GM18873 (cell line): ENCODE measurements around the gene ZRSR2.
"Not testable (repeated sequence)": the region's sequence is repeated elsewhere in the genome, so short reads cannot be mapped to it uniquely, and the experiment has no call there.

Source experiments
- ATAC-seq: cut with Tn5 transposase; IDR thresholded peaks from one replicate; pipeline ENCODE4 v1.9.1; 2021; ENCODE audit warnings: mild to moderate bottlenecking, moderate library complexity, moderate number of reproducible peaks; ENCODE audit not compliant: unreplicated experiment, low FRiP score

ZRSR2 gene, protein sequence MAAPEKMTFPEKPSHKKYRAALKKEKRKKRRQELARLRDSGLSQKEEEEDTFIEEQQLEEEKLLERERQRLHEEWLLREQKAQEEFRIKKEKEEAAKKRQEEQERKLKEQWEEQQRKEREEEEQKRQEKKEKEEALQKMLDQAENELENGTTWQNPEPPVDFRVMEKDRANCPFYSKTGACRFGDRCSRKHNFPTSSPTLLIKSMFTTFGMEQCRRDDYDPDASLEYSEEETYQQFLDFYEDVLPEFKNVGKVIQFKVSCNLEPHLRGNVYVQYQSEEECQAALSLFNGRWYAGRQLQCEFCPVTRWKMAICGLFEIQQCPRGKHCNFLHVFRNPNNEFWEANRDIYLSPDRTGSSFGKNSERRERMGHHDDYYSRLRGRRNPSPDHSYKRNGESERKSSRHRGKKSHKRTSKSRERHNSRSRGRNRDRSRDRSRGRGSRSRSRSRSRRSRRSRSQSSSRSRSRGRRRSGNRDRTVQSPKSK

GRCh38 chrX:15789979-15790768 is at the start of gene ZRSR2:
Gene ZRSR2, plus strand, starts transcription at chrX:15790484. Its CDS starts 12 bp downstream, at chrX:15790496.
- ATAC-seq: peak; percentile 90

DNA sequence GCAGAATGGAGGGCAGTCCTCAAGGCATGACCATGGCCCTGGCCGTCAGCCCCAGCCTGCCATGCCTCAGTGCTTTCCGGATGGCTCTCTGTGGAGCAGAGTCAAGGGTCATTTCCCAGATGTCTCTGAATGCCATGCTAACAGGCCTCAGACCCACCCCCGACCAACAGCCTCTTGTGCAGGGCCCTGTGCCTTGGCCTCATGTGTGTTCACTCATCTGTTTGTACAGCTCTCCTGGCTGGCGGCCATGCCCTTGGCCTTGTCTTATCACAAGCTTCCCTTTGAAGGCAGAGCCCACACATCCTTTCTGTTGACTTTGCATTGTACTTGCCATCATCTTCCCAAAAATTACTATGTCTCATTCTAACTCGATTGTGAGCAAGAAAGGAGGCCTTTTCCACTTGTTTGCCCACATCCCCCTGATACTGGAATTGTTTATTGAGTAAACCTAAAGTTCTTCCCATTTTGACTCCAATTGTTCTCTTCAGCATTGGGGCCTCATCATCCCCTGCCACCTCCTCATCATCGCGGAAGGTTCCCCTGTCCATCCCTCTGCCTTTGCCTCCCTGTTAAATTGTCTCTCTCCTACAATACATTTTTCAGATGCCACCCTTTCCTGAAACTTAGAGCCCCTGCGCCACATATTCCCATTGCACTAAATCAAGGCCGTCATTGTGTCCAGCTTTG is 46.0 kb upstream of the ZRSR2 start:
- ATAC-seq: no peak

GRCh38 chrX:15745179-15745578 is 45.1 kb upstream of the ZRSR2 start:
- ATAC-seq: no peak

GRCh38 chrX:15746651-15747050 is 43.6 kb upstream of the ZRSR2 start:
- ATAC-seq: not testable (repeated sequence)

DNA sequence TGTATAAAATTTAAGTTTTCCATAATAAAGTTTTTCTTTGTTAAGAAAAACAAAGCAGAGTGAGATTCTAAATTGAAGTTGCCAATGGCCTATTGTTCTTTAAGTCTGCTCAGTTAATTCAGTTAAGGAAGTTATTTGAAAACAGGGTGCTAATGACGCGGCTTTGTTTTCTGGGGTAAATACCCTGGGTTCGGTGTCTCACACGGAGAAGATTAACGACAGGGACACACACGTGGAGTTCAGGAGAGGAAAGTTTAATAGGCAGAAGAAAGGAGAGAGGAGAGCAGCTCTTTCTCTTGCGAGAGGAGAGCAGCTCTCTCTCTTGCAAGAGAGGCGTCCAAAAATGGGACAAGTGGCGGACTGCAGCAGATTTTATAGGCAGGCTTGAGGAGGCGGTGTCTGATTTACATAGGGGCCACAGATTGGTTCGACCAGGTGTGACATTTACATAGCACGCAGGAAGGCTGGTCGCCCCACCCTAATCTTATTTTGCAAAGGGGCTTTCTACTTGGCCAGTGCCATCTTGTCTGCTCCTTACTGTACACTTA is 42.6 kb upstream of the ZRSR2 start:
- ATAC-seq: no peak

- ATAC-seq: no peak
These were observed 41.4 kb upstream of the ZRSR2 start for GRCh38 chrX:15748841-15749240.

GRCh38 chrX:15749642-15750610 is 40.4 kb upstream of the ZRSR2 start:
- ATAC-seq: peak; percentile 83

DNA sequence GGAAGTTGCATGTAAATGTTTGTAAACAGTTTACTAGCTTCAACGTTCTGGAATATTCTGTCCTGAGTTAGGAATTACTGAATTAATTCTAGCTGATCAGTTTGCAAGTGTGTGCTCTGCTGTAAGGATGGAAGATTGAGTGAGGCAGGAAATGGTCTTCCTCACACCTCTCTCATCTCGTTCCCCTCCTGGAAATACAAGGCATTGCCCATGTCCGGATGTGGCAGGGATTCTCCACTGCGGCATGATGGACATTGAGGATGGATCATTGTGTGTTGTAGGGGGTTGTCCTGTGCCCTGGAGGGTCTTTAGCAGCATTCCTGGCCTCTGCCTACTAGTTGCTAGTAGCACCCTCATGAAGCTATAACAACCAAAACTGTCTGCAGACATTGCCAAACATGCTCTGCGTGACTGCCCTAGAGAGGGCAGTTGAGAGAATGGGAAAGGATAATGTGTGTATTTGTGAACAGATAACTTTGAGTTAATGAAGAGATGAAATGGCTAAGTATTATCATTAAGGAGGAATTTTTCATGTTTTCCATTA is 39.6 kb upstream of the ZRSR2 start:
- no peak for ATAC-seq

- no peak for ATAC-seq
These were observed 39.0 kb upstream of the ZRSR2 start for GRCh38 chrX:15751155-15751819.

DNA sequence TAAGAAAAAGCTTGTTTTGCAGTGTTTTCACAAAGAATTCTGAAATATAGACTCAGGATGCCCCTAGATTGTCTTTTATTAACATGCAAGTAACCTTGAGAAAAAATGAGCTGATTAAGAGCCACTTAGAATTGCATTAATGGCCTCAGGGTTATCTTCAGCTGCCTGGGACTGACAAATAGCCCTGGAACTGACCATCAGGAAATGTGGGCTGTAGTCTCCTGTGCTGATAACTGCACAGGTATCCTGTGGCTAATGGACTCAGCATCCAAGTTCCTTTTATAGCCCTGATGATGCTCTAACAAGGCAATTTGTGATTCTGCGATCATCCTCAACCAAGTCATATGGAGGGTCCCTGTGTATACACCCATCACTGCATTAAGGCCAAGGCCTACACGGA is 35.2 kb upstream of the ZRSR2 start:
- ATAC-seq: no peak

DNA sequence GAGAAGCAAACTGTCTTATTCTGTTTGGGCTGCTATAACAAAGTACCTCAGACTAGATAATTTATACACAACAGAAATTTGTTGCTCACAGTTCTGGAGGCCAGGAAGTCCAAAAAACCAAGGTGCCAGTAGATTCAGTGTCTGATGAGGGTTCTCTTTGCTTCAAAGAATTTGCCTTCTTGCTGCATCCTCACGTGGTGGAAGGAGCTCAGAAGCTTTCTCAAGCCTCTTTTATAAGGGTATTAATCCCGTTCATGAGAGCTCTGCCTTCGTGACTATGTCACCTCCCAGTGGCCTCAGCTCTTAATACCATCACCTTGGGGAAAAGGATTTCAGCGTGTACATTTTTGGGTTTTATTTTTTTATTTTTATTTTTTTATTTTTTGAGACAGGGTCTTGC is 32.1 kb upstream of the ZRSR2 start:
- no peak for ATAC-seq

- ATAC-seq: not testable (repeated sequence)
These were observed 30.4 kb upstream of the ZRSR2 start for GRCh38 chrX:15759886-15760285.

DNA sequence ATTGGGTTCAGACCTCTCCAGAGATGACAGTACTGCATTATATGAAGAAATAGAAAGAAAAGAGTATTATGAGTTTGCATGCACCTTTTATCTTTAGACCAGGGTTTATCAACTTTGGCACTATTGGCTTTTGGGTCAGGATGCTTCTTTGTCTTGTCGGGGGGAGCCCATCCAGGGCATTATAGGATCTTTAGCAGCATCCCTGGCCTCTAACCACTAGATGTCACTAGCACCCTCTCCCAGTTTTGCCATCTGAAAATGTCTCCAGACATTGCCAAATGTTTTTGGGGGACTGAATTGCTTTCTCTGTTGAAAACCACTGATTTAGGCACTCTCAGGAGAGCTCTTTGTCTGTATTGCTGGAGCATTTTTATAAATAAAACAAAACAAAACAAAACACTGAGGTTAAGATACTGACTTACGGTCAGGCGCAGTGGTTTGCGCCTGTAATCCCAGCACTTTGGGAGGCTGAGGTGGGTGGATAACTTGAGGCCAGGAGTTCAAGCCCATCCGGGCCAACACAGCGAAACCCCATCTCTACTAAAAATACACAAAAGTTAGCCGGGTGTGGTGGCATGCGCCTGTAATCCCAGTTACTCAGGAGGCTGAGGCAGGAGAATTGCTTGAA is 28.6 kb upstream of the ZRSR2 start:
- ATAC-seq: no peak

DNA sequence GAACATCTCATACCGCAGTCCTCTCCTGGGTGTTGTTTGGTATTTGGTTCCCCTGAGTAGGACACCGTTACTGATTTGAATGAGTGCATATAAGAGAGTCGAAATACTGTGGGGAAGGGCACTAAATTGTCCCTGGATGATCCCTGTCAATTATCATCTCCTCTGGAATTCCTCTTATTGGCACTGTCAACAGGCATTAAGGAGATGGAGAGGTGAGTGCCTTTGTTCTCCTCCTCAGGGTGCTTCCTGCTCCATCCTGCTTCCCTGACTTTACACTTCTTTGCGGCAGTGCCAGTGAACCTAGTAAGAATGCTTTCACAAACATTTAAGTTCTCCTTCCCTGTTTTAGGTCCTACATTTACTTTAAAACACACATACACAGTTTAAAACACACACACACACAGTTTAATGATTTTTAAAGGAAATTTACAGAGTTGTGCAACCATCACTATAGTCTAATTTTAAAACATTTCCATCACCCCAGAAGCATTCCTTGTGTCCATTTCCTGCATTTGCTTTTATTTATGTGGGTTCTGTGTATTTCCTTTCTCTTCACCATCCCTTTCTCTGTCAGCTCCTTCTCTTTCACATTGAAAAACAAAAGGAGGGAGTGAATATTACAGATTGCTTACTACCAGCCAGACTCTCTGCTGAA is 20.9 kb upstream of the ZRSR2 start:
- no peak for ATAC-seq

DNA sequence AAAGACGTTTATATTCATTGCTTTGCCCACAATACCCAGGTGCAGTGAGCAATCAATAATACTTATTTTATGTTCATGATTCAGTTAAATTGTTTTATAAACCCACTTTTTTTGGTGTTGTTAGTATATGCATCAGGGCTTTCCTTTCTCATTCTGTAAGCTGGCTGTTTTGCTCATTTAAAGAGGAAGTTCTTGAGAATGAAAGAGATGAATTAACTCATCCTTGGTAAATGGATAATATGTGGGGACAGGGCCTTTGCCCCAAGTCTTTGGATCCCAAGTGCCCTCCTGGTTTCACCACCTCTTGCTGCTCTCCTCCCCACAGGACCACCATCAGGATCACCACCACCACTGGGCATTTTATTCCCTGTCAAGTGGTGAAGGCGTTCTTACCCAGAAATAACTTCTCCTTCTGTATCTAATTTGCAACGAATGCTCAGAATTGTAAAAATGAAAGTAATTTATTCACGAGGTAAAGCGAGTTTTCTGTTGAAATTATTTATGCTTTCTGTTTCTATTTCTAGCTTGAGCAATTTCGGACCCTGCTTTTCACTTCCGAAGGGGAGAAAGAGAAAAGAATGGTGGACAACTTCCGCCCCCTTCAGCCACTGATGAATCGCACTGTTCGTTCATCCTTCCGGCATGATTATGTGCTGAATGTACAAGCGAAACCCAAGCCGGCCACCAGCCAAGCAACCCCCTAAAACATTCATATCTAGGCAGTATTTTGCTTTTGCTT is 8.2 kb upstream of the ZRSR2 start:
- ATAC-seq: peak; percentile 88

DNA sequence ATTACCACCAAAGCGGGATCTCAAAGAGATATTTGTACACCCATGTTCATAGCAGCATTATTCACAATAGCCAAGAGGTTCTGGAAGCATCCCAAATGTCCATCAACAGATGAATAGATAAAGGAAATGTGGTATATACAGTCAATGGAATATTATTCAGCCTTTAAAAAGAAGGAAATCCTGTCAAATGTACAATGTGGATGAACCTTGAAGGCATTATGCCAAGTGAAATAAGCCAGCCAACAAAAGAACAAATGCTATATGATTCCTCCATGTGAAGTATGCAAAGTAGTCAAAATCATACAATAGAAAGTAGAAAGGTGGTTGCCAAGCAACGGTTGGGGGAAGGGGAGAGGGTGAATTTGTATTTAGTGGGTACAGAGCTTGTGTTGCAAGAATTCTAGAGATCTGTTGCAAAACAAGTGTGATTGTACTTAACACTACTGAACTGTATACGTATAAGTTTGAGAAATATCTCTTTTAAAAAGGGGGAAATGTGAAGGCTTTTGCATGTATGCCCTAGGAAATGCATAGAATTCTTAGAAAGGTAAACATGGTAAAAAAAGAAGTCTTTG is 5.0 kb upstream of the ZRSR2 start:
- no peak for ATAC-seq

DNA sequence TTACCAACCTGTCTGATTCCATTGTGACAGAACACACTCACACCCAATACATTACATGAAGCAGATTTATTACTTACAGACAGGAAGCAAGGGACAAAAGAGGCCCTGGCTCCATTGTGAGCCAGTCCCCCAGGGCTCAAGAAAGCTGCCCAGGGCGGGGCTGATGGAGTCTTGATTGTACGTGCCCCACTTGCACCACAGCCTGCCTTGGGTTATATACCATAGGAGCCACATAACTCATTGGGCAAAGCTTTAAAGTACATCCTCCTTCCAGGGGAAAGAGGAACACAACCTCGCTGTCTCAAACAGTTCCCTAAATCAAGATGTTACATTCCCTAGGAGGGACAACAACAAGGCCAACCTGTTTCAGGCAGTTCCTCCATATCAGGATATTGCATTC is 3.4 kb upstream of the ZRSR2 start:
- no peak for ATAC-seq
